ENCODE results near the gene SLC13A5.

SLC13A5 gene

GRCh38 chr17:6699997-6700947, 12.9 kb downstream of the SLC13A5 start:
- Histone ChIP-seq H3K4me1 (ENCODE audit: control insufficient read depth, low read length) (no peaks in the 10 kb centered on the region), H3K4me2 (ENCODE audit: low read length) (no peak overlapping the region), H3K4me3 (ENCODE audit: low read length) (no peak overlapping the region), H3F3A (ENCODE audit: control insufficient read depth, insufficient read depth) (no peaks in the 10 kb centered on the region), H3K79me2 (ENCODE audit: control insufficient read depth, low read length) (no peaks in the 10 kb centered on the region), H3K9me3 (ENCODE audit: control insufficient read depth, insufficient read depth, low read length) (no peaks in the 10 kb centered on the region), H3K36me3 (ENCODE audit: control insufficient read depth, low read length) (no peaks in the 10 kb centered on the region), H4K20me1 (ENCODE audit: control insufficient read depth, insufficient read depth, low read depth, low read length) (no peaks in the 10 kb centered on the region), H3K9me2 (replicated peaks; ENCODE audit: control insufficient read depth, low read length) (no peaks in the 10 kb centered on the region), H3K27me3 (ENCODE audit: control insufficient read depth, low read length) (no peaks in the 10 kb centered on the region), H3K27ac (ENCODE audit: low read depth, low read length) (no peak overlapping the region)
- TF ChIP-seq EZH2phosphoT487 (IDR thresholded peaks at IDR 0.05; ENCODE audit: borderline replicate concordance, low read length) (no peak), CTCF (IDR thresholded peaks at IDR 0.05; ENCODE audit: low read depth, low read length, poor library complexity, severe bottlenecking) (no peak)

- Histone ChIP-seq H3K9me2 (replicated peaks; ENCODE audit: control insufficient read depth, low read length) (no peaks in the 10 kb centered on the region), H3K27me3 (ENCODE audit: control insufficient read depth, low read length) (no peaks in the 10 kb centered on the region; the same call in 1 of the 2 replicates), H3K79me2 (ENCODE audit: control insufficient read depth, low read length) (no peaks in the 10 kb centered on the region), H3K36me3 (ENCODE audit: control insufficient read depth, low read length) (no peaks in the 10 kb centered on the region), H3K4me1 (ENCODE audit: control insufficient read depth, low read length) (no peaks in the 10 kb centered on the region), H3K27ac (ENCODE audit: low read depth, low read length) (no peak overlapping the region), H3K4me3 (ENCODE audit: low read length) (no peak overlapping the region), H3K9me3 (ENCODE audit: control insufficient read depth, insufficient read depth, low read length) (no peaks in the 10 kb centered on the region), H3F3A (ENCODE audit: control insufficient read depth, insufficient read depth) (no peaks in the 10 kb centered on the region), H3K4me2 (ENCODE audit: low read length) (no peak overlapping the region), H4K20me1 (ENCODE audit: control insufficient read depth, insufficient read depth, low read depth, low read length) (no peaks in the 10 kb centered on the region)
- TF ChIP-seq CTCF (IDR thresholded peaks at IDR 0.05; ENCODE audit: low read depth, low read length, poor library complexity, severe bottlenecking) (no peak), EZH2phosphoT487 (IDR thresholded peaks at IDR 0.05; ENCODE audit: borderline replicate concordance, low read length) (no peak)
Observed at GRCh38 chr17:6698004-6698403, 15.2 kb downstream of the SLC13A5 start.

GRCh38 chr17:6696906-6697305, 16.3 kb downstream of the SLC13A5 start:
- Histone ChIP-seq H3K9me2 (replicated peaks; ENCODE audit: control insufficient read depth, low read length) (no peaks in the 10 kb centered on the region), H3K9me3 (ENCODE audit: control insufficient read depth, insufficient read depth, low read length) (no peaks in the 10 kb centered on the region), H3K36me3 (ENCODE audit: control insufficient read depth, low read length) (no peaks in the 10 kb centered on the region), H3F3A (ENCODE audit: control insufficient read depth, insufficient read depth) (no peaks in the 10 kb centered on the region), H3K27me3 (ENCODE audit: control insufficient read depth, low read length) (peaks cover 3% of the 10 kb centered on the region; the same call in 1 of the 2 replicates), H3K4me2 (ENCODE audit: low read length) (no peak overlapping the region), H4K20me1 (ENCODE audit: control insufficient read depth, insufficient read depth, low read depth, low read length) (no peaks in the 10 kb centered on the region), H3K27ac (ENCODE audit: low read depth, low read length) (no peak overlapping the region), H3K79me2 (ENCODE audit: control insufficient read depth, low read length) (no peaks in the 10 kb centered on the region), H3K4me1 (ENCODE audit: control insufficient read depth, low read length) (no peaks in the 10 kb centered on the region), H3K4me3 (ENCODE audit: low read length) (no peak overlapping the region)
- no peak for TF ChIP-seq EZH2phosphoT487 (IDR thresholded peaks at IDR 0.05; ENCODE audit: borderline replicate concordance, low read length)
- TF ChIP-seq CTCF (IDR thresholded peaks at IDR 0.05; ENCODE audit: low read depth, low read length, poor library complexity, severe bottlenecking), result no peak
